NCI-H226 (cell line): ENCODE results near the gene RER1.
"Not testable (repeated sequence)": the region's sequence is repeated elsewhere in the genome, so short reads cannot be mapped to it uniquely, and the experiment has no call there.

Experiments used
- DNase-seq: peaks from one replicate; pipeline ENCODE4 v3.0.0-alpha.2; 2015

Gene RER1

GRCh38 chr1:2430592-2430973 lies 38.9 kb downstream of the RER1 start:
- no peak for DNase-seq

- no peak for DNase-seq
These were observed 39.5 kb downstream of the RER1 start for GRCh38 chr1:2431103-2431502.

DNA sequence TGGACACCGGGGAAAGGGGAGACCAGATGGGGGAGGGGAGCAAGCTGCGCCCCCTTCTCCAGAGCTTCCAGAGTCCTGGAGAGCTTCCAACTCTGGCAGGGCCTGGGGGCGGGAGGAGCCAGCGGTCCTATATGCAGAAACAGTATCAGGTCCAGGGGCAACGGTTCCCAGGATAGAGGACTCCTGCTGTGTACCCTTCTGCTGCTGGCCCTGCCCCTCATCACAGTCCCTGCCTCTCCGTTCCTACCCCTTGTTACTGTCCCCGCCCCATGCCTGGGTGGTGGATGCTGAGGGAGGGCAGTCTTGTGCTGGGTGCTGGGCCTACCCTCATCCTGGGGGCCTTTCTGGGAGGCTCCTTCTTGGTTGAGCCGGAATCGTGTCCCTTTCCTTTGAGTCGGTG lies 39.9 kb downstream of the RER1 start:
- no peak for DNase-seq

- no peak for DNase-seq
These were observed 40.8 kb downstream of the RER1 start for GRCh38 chr1:2432441-2432844.

DNA sequence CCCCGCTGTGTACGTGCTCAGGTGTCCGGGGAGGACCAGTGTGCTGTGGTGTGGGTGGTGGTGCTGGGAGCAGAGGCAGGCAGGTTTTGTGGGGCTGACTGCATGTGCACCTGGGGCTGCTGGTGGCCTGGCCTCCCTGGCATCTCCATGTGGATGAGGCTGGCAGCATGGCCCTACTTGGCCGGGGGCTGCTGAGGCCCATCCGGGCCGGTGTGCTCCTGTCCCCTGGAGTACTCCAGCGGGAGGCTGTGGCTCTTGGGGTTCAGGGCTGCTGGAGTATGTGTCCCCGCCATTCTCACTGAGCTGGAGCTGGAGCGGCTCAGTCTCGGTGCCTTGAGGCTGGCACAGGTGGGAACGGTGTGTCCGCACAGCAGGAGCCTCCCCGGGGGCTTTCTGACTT lies 41.6 kb downstream of the RER1 start:
- DNase-seq, result no peak

- DNase-seq, result no peak
These were observed 42.5 kb downstream of the RER1 start for GRCh38 chr1:2433936-2434655.

DNA sequence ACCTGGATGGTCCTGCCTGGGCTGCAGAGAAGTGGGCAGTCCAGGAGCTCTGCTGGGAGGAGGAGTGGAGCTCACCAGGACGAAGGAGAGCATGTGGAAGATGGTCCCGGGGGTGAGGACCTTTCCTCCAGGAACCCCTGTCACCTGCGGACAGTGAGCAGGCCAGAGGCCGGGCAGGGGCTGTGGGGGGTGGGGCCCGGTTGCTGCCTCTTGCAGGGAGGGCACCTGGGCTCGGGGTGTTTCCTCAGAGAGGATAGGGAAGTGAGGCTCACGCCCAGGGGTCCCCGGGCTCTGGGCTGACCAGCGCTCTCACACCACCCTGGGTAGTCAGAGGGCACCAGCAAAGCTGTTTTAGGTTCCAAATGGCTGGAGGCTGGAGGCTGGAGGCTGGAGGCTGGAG lies 43.5 kb downstream of the RER1 start:
- no peak for DNase-seq

GRCh38 chr1:2435746-2436355 lies 44.2 kb downstream of the RER1 start:
- no peak for DNase-seq

DNA sequence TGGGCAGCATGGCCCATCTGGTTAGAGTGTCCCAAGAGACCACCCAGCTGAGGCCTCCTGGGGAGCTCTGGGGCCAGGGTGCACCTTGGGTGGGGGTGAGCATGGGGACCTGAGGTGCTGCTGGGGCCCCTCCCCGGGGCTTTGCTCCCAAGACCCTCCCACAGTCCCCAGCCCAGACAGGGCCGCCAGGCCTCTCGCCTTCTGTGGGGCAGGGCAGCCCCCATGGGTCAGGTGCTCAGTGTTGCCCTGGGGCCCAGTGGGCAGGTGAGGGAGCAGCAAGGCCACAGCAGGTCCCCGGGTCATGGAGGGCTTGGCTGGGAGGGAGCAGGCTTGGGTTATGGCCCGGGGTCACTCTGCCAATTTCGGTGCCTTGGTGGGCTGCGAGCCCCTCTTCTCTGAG lies 45.2 kb downstream of the RER1 start:
- no peak for DNase-seq

GRCh38 chr1:2437617-2438016 lies 46.0 kb downstream of the RER1 start:
- no peak for DNase-seq

DNA sequence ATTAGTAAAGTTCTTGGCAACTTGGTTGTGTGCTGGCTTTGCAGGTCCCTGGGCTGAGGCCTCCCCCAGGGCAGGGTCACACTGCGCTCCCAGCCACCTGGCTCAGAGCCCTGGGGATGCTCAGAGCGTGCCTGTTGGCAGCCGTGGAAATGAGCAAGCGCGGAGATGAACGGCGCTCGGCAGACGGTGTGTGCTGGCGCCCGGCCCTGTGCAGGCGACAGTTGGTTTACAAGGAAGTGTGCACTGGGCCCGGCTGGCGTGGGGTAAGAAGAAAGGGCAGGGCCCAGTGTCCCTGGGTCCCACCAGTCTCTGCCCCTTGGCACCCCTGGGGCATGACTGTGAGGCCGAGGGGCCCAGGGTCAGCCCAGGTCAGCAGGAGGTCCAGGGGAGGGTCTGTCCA lies 46.4 kb downstream of the RER1 start:
- DNase-seq, result no peak

DNA sequence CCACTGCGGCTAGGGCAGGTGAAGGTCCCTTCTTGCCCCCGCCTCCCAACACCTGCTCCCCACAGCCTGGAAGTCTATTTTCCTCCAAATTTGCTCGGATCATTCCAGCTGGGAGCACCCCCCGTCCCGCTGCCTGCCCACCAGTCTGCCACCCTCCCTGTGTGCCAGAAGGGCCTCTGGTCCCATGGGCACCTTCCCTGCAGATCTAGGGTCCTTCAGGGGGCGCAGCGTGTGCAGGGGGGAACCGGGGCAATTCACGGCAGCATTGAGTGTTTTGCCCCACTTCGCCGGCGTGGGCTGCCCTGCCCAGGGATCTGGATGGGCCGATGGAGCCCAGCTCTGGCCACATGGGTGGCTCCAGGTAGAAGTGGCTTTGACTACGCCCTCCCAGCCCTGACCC lies 47.0 kb downstream of the RER1 start:
- DNase-seq, result no peak

GRCh38 chr1:2439369-2439768 lies 47.7 kb downstream of the RER1 start:
- DNase-seq, result no peak

DNA sequence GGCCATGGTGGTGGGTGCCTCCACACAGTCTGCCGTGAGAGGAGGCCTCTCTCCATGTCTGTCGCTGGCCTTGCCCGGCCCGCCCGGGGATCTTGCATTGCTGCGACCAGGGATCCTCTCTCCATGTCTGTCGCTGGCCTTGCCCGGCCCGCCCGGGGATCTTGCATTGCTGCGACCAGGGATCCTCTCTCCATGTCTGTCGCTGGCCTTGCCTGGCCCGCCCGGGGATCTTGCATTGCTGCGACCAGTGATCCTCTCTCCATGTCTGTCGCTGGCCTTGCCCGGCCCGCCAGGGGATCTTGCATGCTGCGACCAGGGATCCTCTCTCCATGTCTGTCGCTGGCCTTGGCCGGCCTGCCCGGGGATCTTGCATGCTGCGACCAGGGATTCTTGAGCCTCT lies 48.7 kb downstream of the RER1 start:
- not testable (repeated sequence) for DNase-seq

GRCh38 chr1:2441746-2442145 lies 50.1 kb downstream of the RER1 start:
- peak; percentile 95 for DNase-seq

DNA sequence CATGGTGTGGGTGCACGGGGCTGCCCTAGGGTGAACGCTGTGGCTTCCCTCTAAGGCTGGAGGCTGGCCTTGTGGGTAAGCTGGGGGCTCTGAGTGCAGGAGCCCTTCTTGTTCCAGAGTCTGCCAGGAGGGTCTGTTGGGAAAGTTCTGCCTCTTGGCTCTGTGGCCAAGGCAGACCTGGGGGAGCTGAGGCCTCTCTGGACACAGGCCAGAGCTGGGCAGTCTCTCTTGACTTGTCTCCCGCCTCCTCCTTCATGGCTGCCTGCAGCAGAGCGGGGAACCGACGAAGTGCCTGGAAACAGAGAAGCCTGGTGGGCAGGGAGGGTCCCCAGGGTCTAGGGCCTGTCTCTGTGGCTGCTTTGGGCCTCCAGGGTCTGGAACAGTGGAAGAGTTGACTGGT lies 51.0 kb downstream of the RER1 start:
- peak; percentile 28 for DNase-seq

DNA sequence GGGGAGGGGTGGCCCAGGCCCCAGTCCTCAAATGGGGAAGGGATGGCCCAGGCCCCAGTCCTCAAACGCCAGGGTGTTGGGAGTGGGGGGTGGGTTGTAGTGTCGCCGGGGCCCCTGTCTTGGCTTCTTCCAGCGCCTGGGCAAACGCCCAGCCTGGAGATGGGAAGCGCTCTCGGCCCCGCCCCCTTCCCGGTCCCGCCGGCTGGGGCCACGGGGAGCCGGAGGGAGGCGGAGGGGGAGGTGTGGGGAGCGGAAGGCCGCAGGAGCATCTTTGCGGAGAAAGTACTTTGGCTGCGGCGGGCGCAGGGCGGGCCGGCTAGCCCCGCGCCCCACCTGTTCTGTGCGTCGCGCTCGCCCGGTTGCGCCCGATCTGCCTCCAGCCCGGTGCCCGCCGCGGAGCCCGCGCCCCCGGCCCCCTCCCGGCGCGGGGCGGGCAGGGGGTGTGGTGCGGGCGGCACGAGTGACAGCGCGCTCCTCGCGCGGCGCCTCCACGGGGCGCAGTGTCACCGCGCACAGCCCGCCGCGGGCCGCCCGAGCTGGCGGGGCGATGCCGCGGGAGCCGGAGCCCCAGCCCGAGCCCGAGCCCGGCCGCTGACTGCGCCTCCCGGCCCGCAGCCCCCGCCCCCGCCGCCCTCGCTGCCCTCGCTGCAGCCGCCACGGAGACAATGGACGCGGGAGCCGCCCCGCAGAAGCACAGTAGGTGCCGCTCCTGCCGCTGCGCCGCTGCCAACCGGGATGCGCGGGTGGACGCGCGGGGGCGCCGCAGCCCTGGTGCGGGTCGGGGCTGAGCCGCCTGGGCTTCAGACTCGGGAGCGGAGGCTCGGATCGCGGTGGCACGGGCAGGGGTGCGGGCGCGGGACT lies 51.9 kb downstream of the RER1 start:
- DNase-seq, result no peak

- no peak for DNase-seq
These were observed 52.5 kb downstream of the RER1 start for GRCh38 chr1:2444138-2444591.

DNA sequence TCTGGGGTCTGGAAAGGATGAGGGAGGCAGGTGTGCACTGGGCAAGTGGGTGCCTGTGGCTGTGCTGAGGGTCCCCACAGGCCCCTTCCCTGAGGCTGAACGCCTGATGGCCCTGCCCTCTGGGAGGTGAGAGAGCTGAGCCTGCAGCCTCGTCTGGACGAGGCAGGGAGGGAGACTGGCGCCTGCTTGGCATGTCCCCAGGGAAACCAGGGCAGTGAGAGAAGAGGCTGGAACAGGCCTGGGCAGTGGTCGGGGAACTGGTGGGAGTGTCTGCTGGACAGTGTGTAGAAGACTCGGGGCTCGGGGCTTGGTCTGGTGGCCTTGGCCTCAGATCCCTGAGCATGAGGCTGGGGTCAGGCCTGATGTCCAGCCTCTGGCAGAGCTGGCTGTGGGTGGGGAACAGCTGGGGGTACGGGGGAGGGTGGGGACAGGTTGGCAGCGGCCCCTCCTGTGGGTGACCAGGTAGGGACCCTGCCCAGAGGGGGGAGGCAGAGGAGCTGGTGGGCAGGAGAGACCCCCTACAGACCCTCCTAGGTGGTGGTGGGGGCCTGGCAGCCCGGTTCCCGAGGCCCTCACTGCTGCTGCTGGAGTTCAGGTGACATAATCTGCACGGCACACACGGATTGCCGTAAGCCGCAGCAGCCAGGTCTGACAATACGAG lies 53.7 kb downstream of the RER1 start:
- DNase-seq, result no peak

DNA sequence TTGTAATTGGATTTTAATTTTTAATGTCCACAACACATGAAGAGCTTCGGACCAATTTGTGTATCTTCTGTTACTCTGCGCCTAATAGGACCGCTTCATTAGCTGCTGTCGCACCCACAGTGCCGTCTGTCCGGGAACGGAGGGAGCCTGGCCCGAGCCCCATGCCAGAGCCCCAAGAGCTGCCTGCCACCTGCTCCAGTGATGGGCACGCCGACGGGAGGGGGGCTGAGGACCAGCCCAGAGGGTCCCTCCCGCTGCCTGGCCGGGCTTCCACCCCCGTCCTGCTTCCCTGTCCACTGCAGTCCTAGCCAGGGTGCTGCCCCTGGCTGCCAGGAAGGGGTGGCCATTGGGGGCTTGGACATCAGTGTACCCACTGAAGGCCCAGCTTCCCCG lies 54.2 kb downstream of the RER1 start:
- no peak for DNase-seq

- no peak for DNase-seq
These were observed 54.8 kb downstream of the RER1 start for GRCh38 chr1:2446394-2446793.

GRCh38 chr1:2446861-2447260 lies 55.2 kb downstream of the RER1 start:
- DNase-seq, result no peak
